Measurements from ENCODE around the gene E2F4. TPM values are rescaled to one million over a fixed set of nuclear protein-coding genes. Genes with fewer than 3 reads are reported as not detected.

The E2F4 gene
- polyA plus RNA-seq, 1 donor (not counting 4 experiments of a cell fraction or from before 2014, with no cell fraction given), result 64.7 TPM

DNA sequence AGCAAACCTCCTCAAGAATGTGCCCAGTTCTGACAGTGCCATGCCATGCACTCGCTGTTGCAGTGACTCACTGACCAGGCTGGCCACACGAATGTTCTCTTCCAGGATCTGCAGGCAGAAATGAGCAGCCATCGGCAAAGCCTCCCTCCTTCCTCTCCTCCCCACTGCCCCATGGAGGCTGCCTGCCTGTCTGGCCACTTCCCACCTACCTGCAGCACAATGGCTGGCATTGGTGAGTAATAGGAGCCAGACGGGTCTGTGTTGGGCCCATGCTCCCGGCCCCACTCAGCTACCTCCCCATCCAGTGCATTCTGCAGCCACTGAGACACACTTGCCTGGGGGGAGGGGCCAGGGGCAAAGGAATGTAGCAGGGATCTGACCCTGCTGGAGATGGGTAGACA, 5.4 kb upstream of the E2F4 start:
- H3K79me2 ChIP-seq (ENCODE audit: control insufficient read depth, insufficient read depth, low read length), result peaks cover 7% of the 10 kb centered on the region
- FAIRE-seq (no peak), DNase-seq (ENCODE audit: low read depth, low spot score) (no peak)
- TF ChIP-seq, protein P1, sequence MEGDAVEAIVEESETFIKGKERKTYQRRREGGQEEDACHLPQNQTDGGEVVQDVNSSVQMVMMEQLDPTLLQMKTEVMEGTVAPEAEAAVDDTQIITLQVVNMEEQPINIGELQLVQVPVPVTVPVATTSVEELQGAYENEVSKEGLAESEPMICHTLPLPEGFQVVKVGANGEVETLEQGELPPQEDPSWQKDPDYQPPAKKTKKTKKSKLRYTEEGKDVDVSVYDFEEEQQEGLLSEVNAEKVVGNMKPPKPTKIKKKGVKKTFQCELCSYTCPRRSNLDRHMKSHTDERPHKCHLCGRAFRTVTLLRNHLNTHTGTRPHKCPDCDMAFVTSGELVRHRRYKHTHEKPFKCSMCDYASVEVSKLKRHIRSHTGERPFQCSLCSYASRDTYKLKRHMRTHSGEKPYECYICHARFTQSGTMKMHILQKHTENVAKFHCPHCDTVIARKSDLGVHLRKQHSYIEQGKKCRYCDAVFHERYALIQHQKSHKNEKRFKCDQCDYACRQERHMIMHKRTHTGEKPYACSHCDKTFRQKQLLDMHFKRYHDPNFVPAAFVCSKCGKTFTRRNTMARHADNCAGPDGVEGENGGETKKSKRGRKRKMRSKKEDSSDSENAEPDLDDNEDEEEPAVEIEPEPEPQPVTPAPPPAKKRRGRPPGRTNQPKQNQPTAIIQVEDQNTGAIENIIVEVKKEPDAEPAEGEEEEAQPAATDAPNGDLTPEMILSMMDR (optimal IDR thresholded peaks at IDR 0.05 in 1 of 3, IDR thresholded peaks at IDR 0.05 in 1 of 3, conservative IDR thresholded peaks at IDR 0.05 in 1 of 3; ENCODE audit: extremely low read depth in 1 of 3, insufficient read depth in 2 of 3, low read length in 3 of 3), result no peak
- no peak for TF ChIP-seq EZH2 (IDR thresholded peaks at IDR 0.05; ENCODE audit: low read length)
- peaks cover 2% of the 10 kb centered on the region for H3K9me1 ChIP-seq (ENCODE audit: control insufficient read depth, extremely low read depth, insufficient read depth, low read length)
- no peak overlapping the region for H3K27ac ChIP-seq (ENCODE audit: control insufficient read depth, insufficient read depth, low read length)
- H3K4me2 ChIP-seq (ENCODE audit: control insufficient read depth, extremely low read depth, insufficient read depth, low read depth, low read length), result no peak overlapping the region
- no peaks in the 10 kb centered on the region for H3K9me3 ChIP-seq (ENCODE audit: control insufficient read depth, low read depth, low read length)
- no peaks in the 10 kb centered on the region for H4K20me1 ChIP-seq (ENCODE audit: control insufficient read depth, extremely low read depth, insufficient read depth, low read length)
- no peak overlapping the region for H3K4me3 ChIP-seq (ENCODE audit: control insufficient read depth in 2 of 3, extremely low read depth in 1 of 3, insufficient read depth in 2 of 3, low read depth in 1 of 3, low read length in 3 of 3)
- H3K4me1 ChIP-seq (ENCODE audit: control insufficient read depth, extremely low read depth, insufficient read depth, low read length), result peaks cover 22% of the 10 kb centered on the region
- no peak overlapping the region for H2AFZ ChIP-seq (ENCODE audit: control insufficient read depth, low read length)
- no peak overlapping the region for H3K9ac ChIP-seq (ENCODE audit: control insufficient read depth, extremely low read depth, insufficient read depth, low read length)
- no peaks in the 10 kb centered on the region for H3K27me3 ChIP-seq (ENCODE audit: control insufficient read depth, extremely low read depth, insufficient read depth, low read length)
- H3K36me3 ChIP-seq (ENCODE audit: control insufficient read depth in 2 of 2, extremely low read depth in 1 of 2, insufficient read depth in 2 of 2, low read length in 2 of 2), result no peaks in the 10 kb centered on the region
- dilution Hi-C loops (cut with MboI; ENCODE audit: extremely low pct_ligation_motif_present, low sequenced_read_pairs), result no loop called here

DNA sequence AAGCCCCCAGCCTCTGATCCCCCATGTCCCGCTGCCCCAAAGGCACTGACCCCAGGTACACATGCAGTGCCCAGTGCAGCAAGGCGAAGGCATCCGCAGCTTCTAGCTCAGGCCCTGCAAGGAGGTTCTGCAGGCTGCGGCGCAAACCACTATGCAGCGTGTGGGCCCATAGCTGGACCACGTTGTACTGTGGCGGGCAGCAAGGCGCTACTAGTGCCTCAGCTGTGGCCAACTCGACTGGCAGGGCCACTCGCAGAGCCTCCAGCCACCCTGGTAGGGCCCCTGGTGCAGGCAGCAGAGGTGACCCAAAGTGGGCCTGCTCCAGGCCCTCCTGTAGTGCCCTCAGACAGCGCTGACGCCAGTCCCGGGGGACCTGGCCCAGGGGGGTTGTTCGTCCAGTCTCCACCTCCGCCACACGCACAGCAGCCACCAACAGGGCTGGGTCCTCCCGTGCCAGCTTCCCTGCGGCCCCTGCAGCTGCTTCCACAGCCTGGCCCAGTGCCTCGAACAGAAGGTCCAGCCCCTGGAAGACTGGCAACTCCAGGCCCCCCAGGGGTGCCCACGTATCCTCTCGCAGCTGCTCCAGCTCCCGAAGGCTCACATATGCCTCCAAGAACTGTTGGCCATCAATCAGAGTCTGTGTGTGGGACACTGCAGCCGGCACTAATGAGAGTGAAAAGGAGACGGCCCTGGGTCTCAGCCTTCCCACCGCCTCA, 4.6 kb upstream of the E2F4 start:
- Histone ChIP-seq H3K9ac (ENCODE audit: control insufficient read depth, extremely low read depth, insufficient read depth, low read length) (no peak overlapping the region), H3K27ac (ENCODE audit: control insufficient read depth, insufficient read depth, low read length) (no peak overlapping the region), H3K4me3 (ENCODE audit: control insufficient read depth in 2 of 3, extremely low read depth in 1 of 3, insufficient read depth in 2 of 3, low read depth in 1 of 3, low read length in 3 of 3) (no peak overlapping the region), H2AFZ (ENCODE audit: control insufficient read depth, low read length) (no peak overlapping the region), H3K4me2 (ENCODE audit: control insufficient read depth, extremely low read depth, insufficient read depth, low read depth, low read length) (no peak overlapping the region), H4K20me1 (ENCODE audit: control insufficient read depth, extremely low read depth, insufficient read depth, low read length) (no peaks in the 10 kb centered on the region), H3K79me2 (ENCODE audit: control insufficient read depth, insufficient read depth, low read length) (peaks cover 9% of the 10 kb centered on the region), H3K9me1 (ENCODE audit: control insufficient read depth, extremely low read depth, insufficient read depth, low read length) (peaks cover 2% of the 10 kb centered on the region), H3K27me3 (ENCODE audit: control insufficient read depth, extremely low read depth, insufficient read depth, low read length) (no peaks in the 10 kb centered on the region), H3K36me3 (ENCODE audit: control insufficient read depth in 2 of 2, extremely low read depth in 1 of 2, insufficient read depth in 2 of 2, low read length in 2 of 2) (no peaks in the 10 kb centered on the region), H3K9me3 (ENCODE audit: control insufficient read depth, low read depth, low read length) (no peaks in the 10 kb centered on the region), H3K4me1 (ENCODE audit: control insufficient read depth, extremely low read depth, insufficient read depth, low read length) (peaks cover 20% of the 10 kb centered on the region)
- no peak for FAIRE-seq
- TF ChIP-seq, protein P1 (optimal IDR thresholded peaks at IDR 0.05 in 1 of 3, IDR thresholded peaks at IDR 0.05 in 1 of 3, conservative IDR thresholded peaks at IDR 0.05 in 1 of 3; ENCODE audit: extremely low read depth in 1 of 3, insufficient read depth in 2 of 3, low read length in 3 of 3), result no peak
- TF ChIP-seq EZH2 (IDR thresholded peaks at IDR 0.05; ENCODE audit: low read length), result no peak
- no peak for DNase-seq (ENCODE audit: low read depth, low spot score)
- dilution Hi-C loops (cut with MboI; ENCODE audit: extremely low pct_ligation_motif_present, low sequenced_read_pairs), result no loop called here
